Measurements from ENCODE around the gene NECTIN4. TPM values are rescaled to one million over a fixed set of nuclear protein-coding genes. Genes with fewer than 3 reads are reported as not detected.

The NECTIN4 gene
- 0.30 and 1.8 TPM in 2 replicates for total RNA-seq

DNA sequence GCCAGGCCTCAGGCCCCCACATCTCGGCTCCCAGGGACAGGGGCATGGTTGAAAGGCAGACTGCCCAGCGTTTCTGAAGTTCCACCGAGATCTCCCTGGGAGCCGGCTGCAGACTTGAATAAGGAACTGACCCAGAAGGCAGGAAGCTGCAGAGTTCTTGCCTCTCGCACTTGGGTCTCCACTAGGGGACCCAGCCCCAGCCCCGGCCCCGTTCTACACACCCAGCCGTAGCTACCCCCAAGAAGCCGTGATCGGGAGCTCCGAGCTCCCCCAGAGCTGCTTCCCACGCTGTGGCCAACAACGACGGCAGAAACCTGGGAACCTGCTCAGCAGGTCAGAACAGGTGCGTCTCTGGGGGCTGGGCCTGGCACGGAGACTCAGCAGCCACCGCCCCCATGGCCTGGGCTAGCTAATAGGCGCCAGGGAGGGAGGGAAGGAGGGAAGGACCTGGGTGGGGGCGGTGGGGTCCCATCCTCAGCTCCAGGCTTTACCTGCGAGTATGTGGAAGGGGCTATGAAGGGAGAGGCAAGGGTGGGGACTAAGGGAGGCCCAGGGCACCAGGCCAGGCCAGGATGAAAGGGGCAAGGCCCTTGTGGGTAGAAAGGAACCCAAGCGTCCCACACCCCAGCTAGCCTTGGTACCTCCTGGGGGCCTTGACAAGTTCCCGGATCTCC lies at the start of gene NECTIN4:
Gene NECTIN4, minus strand, starts transcription at position 308 of the 674 bp plus-strand sequence. Its CDS starts 262 bp downstream, at position 46.

DNA sequence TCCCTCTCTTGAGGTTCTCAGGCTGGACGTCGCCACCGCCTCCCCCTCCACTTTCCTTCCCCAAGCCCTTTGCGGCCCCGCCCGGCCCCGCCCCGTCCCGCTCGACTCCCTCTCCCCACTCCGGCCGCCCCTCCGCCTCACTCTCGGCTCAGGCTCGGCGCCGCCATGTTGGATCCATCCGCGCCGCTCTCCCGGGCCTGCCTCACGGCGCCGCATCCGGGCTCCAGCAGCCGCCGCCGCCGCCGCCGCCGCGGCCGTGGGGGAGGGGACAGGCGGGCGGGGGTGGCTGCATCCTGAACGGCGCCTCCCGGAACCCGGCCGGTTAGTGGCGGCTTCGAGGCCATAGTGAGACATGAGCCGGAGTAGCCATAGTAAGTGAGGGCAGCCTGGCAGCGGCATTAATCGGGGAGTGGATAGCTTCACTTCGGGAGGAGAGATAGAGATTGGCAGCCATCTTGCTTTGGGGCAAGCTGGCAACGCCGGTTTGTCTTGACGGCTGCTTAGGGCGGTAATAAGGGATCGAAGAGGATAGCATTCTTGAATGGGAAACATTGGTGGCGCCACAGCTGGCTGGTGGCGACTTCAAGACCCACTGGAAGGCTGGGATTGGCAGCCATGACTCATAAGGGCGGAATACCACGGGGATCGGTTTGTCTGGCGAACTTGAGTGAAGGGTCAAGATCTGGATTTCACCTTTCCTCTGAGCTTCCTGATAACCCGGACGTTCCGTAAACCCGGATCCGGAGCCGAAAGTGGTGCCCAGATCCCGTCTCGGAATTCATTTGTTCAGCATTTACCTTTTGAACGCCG lies 43.3 kb upstream of the NECTIN4 start, which contains the start of gene DEDD:
Gene DEDD, minus strand, starts transcription at position 258 of the 810 bp plus-strand sequence. CDS start 8,205 bp downstream, outside the sequence.

DNA sequence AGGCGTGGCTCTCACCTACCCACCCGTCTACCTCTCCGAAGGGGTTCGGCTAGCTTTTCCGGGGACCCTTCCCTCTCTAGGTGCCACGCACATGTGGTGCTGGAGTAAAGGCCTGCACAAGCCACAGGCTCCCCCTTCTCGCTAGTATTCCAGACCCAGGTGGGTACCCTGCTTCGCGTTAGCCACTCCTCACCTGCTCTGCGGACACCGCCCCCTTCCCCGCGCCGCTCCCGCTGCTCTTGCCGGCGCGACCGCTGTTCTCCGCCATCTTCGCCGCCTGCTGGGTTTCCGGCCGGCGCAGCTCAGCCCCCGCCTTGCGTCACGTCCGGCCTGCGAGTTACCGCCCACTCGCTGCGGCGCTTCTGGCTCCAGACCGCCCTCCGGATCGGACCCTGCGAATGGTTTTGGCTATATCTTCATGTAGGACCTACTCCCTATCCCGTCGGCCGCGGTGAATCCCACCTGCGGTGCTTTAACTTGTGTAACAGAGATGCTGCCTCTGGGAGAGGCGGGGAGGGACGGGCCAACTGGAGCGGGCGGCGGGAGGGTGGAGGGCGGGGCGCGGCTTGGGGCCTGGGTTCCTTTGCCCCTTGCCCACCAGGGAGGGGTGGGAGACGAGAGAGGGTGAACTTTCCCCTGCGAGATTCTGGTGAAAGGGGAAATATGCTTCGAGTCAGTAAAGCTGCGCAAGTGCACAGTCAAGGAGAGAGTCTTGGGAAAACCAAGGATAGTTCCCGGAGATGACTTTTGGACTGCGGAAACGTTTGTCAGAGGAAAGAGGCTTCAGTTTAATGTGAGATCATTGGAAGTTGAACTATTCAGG lies 28.6 kb upstream of the NECTIN4 start, which contains the start of the genes NIT1 and PFDN2:
Gene NIT1, plus strand, starts transcription at position 347 of the 823 bp plus-strand sequence. Its CDS starts 72 bp downstream, at position 419.
Gene PFDN2, minus strand, starts transcription at position 279 of the 823 bp plus-strand sequence. Its CDS starts 11 bp downstream, at position 268.

DNA sequence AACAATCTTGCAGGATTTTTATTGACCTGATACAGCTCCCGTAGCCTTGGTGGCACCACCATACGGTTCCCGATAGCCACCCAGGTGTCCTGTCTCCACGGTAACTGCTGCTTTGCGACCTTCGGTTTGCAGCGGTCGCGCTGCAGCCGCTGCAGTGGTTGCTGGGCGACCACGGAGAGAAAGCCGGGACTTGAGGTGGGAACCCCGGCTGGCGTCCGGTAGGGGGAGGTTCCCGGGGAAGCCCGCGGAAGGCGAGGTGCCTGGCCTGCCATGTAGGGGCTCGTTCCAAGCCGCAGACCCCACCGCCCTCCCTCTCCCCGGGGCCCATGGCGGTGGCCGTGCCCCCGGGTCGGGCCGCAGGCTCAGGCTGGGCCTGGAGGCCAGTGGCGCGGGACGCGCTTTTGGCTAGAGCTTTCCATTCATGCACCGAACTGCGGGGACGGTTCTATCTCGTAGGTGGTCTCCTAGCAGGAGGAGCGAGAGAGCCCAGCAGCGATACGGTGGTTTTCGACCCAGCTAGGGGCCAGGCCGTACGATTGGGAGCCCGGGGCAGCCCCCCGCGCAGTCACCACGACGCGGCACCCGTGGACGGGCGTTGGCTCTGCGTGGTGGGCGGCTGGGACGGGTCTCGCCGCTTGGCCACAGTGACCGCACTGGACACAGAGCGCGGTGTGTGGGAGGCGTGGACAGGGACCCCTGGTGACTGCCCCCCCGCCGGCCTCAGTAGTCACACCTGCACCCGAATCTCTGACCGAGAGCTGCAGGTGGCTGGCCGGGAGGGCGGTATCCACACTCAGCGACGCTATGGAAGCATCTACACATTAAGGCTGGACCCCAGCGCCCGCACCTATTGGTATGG lies 9.1 kb upstream of the NECTIN4 start, which contains the start of gene KLHDC9:
Gene KLHDC9, plus strand, starts transcription at position 152 of the 859 bp plus-strand sequence. Its CDS starts 175 bp downstream, at position 327.

DNA sequence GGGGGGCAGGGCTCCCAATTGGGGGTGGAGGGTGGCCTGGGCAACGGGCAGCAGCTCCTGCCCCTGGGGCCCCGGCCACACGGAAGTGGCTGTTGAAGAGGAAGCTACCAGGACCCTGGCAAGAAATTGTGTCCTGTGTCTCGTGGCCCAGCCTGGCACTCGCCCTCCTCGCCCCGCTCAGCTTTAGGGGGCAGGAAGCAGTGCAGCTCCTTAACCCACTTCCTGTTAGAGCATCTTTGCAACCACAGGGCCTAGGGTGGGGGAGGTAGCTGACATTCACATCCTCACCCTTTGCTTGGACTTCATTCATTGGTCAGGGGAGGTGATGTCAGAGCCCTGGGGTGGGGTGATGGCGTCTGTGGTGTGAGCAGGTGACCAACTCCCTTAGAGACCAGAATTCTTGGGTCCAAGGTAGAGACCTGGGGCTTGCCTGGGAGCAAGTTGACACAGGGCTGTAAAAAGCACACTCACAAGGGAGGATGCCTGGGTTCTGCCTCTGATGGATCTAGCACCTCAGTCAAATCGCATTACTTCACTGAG lies 19.6 kb downstream of the NECTIN4 start, which contains the start of gene ARHGAP30:
Gene ARHGAP30, minus strand, starts transcription at position 161 of the 540 bp plus-strand sequence. CDS start 267 bp downstream, outside the sequence.

DNA sequence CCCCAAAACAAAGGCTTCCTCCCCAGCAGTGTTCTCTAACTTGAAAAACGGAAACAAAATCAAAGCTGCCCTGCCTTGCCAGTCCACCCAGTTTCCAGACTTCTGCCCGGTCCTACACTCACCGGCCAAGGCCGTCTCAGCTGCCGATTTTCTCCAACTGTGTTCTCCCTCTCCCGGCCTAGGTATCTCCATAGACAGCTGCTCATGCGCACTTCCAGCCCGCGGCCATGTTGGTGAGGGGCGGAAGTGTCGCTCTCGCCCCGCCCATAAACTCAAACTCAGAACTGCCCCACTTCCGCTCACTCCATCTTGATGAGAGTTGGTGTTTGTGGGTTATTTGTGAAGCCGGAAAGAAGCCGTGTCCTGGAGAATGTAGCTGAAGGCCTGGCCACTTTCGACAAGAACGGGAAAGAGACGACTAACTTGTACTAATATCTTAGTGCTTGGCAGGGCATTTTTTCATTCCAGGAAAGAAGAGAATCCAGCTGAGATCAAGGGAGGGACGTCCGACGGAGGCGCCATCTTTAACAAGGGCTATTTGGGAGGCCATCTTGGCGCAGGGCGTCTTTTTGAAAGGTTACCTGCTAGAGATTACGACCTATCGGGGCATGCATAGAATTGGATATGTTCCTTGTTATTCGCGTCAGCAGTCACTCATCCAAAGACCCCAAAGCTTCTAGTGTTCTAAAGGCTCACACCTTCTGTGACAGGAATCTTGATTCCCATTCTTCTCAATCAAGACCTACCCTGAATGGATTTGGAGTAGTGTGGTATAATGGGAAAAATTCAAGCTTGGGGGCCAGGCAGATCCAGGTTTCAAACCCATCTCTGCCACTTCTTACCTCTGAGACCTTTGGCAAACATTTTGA lies 43.4 kb downstream of the NECTIN4 start, which contains the start of gene USF1:
Gene USF1, minus strand, starts transcription at position 242 of the 869 bp plus-strand sequence. CDS start 2,702 bp downstream, outside the sequence.

DNA sequence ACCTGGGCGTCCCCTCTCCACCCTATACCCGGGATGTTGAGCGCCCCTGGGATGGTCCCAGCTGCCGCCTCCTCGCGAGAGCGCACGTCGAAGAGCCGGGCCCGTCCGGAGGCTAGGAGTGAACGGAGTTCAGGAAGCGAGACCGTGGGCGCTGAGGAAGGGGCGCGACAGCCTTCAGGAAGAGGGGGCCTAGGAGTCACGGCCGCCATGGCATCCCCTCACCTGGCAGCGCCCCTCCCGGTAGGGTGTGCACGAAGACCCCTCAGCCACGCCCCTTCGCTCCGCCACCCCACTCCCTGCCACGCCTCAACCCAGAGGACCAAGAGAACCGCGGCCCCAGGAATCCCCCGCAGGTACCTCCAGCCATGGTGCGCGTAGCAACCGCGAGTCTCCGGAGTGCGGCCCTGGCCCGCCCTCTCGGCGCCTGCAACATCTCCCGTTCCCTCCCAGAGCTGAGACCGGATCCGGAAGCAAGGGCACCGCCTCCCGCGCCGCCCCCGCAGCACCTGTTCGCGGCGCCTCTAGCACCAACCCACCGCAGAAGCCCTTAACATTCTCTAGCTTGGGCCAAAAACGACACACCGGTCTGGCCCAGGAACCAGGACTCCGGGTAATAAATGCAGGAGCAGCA lies 50.7 kb downstream of the NECTIN4 start, which contains the start of gene TSTD1:
Gene TSTD1, minus strand, starts transcription at position 442 of the 631 bp plus-strand sequence. Its CDS starts 75 bp downstream, at position 367.

Other genes starting within 250 kb of the NECTIN4 start
- not detected in 2 replicates for gene CD244, start 226.7 kb downstream of the NECTIN4 start, total RNA-seq
- not detected in 2 replicates for gene ITLN1, start 204.4 kb downstream of the NECTIN4 start, total RNA-seq
- gene ITLN2, start 134.7 kb downstream of the NECTIN4 start, total RNA-seq = not detected in 2 replicates
- gene F11R, start 68.4 kb downstream of the NECTIN4 start, total RNA-seq = 21.2 and 23.2 TPM in 2 replicates
- gene TSTD1, start 50.6 kb downstream of the NECTIN4 start, total RNA-seq = 10.7 and 17.8 TPM in 2 replicates
- gene USF1, start 43.6 kb downstream of the NECTIN4 start, total RNA-seq = 49.4 and 76.0 TPM in 2 replicates
- gene ARHGAP30, start 19.7 kb downstream of the NECTIN4 start, total RNA-seq = 0.05 TPM in 1 of 2 replicates, not detected in the other
- 1.2 and 1.5 TPM in 2 replicates for gene KLHDC9, start 8.8 kb upstream of the NECTIN4 start, total RNA-seq
- 45.1 and 49.0 TPM in 2 replicates for gene PFDN2, start 28.5 kb upstream of the NECTIN4 start, total RNA-seq
- 19.1 and 21.1 TPM in 2 replicates for gene NIT1, start 28.5 kb upstream of the NECTIN4 start, total RNA-seq
- 18.1 and 29.1 TPM in 2 replicates for gene DEDD, start 43.1 kb upstream of the NECTIN4 start, total RNA-seq
- 81.8 and 134 TPM in 2 replicates for gene UFC1, start 64.4 kb upstream of the NECTIN4 start, total RNA-seq
- gene USP21, start 69.9 kb upstream of the NECTIN4 start, total RNA-seq = 7.7 and 11.0 TPM in 2 replicates
- gene PPOX, start 76.9 kb upstream of the NECTIN4 start, total RNA-seq = 9.2 and 9.7 TPM in 2 replicates
- gene B4GALT3, start 87.9 kb upstream of the NECTIN4 start, total RNA-seq = 36.8 and 40.1 TPM in 2 replicates
- 14.3 and 20.3 TPM in 2 replicates for gene ADAMTS4, start 109.5 kb upstream of the NECTIN4 start, total RNA-seq
- 145 and 146 TPM in 2 replicates for gene NDUFS2, start 112.8 kb upstream of the NECTIN4 start, total RNA-seq
- gene FCER1G, start 125.7 kb upstream of the NECTIN4 start, total RNA-seq = 0.59 TPM in 1 of 2 replicates, not detected in the other
- not detected in 2 replicates for gene APOA2, start 134.1 kb upstream of the NECTIN4 start, total RNA-seq
- 8.0 and 9.0 TPM in 2 replicates for gene TOMM40L, start 136.5 kb upstream of the NECTIN4 start, total RNA-seq
- gene NR1I3, start 148.6 kb upstream of the NECTIN4 start, total RNA-seq = not detected in 2 replicates
- not detected in 2 replicates for gene PCP4L1, start 169.2 kb upstream of the NECTIN4 start, total RNA-seq
- 0.88 and 0.89 TPM in 2 replicates for gene MPZ, start 220.4 kb upstream of the NECTIN4 start, total RNA-seq
- gene SDHC, start 224.8 kb upstream of the NECTIN4 start, total RNA-seq = 32.7 and 38.2 TPM in 2 replicates